Measurements from ENCODE around the gene PRRT2.

Gene PRRT2

DNA sequence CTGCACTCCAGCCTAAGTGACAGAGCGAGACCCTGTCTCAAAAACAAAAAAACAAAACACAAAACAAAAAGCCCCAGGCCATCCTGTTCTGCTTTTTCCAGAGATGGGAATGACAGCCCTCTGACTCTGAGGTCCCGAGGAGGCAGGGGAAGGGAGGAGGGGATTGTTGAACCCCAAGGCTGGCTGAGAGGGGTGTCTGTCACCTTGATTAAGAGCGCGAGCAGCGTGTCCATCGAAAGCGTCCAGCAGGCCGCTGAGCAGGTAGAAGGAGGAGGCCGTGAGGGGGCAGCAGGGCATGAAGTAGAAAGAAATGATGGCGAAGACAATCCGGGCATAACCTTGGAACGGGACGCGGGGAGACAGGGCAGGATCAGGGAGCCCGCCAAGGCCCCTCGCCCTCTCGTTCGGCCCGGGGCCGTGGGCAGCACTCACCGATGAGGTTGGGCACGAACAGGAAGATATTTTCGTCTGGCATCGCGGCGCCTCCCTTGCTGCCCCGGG is 50.4 kb downstream of the PRRT2 start:
- Histone ChIP-seq H3K4me2 (ENCODE audit: low read depth, low read length) (peak overlapping the region; percentile 84), H3K4me1 (ENCODE audit: low read length) (no peaks in the 10 kb centered on the region), H3K9me3 (replicated peaks; ENCODE audit: insufficient read depth, low read length) (no peaks in the 10 kb centered on the region), H4K20me1 (ENCODE audit: insufficient read depth, low read length) (no peaks in the 10 kb centered on the region), H3K79me2 (ENCODE audit: low read length) (peaks cover 16% of the 10 kb centered on the region), H3K4me3 (ENCODE audit: low read length) (peak overlapping the region; percentile 84), H3K9me2 (replicated peaks; ENCODE audit: insufficient read depth, low read length) (no peaks in the 10 kb centered on the region), H3K36me3 (replicated peaks; ENCODE audit: insufficient read depth, low read length) (no peaks in the 10 kb centered on the region), H3K27me3 (replicated peaks; ENCODE audit: insufficient read depth, low read length) (peaks cover 8% of the 10 kb centered on the region; the same call in 1 of the 2 replicates), H3K9ac (ENCODE audit: low read length) (peak overlapping the region; percentile 86), H3F3A (ENCODE audit: insufficient read depth, low read length) (no peaks in the 10 kb centered on the region), H2AFZ (ENCODE audit: low read length) (peak overlapping the region; percentile 75), H3K27ac (ENCODE audit: low read length) (peak overlapping the region; percentile 83; the same call in 1 of the 2 replicates)
- TF ChIP-seq EZH2 (optimal IDR thresholded peaks at IDR 0.05; ENCODE audit: low read depth, low read length) (no peak), EZH2phosphoT487 (IDR thresholded peaks at IDR 0.05; ENCODE audit: low read length) (no peak)
- TF ChIP-seq, protein P1, sequence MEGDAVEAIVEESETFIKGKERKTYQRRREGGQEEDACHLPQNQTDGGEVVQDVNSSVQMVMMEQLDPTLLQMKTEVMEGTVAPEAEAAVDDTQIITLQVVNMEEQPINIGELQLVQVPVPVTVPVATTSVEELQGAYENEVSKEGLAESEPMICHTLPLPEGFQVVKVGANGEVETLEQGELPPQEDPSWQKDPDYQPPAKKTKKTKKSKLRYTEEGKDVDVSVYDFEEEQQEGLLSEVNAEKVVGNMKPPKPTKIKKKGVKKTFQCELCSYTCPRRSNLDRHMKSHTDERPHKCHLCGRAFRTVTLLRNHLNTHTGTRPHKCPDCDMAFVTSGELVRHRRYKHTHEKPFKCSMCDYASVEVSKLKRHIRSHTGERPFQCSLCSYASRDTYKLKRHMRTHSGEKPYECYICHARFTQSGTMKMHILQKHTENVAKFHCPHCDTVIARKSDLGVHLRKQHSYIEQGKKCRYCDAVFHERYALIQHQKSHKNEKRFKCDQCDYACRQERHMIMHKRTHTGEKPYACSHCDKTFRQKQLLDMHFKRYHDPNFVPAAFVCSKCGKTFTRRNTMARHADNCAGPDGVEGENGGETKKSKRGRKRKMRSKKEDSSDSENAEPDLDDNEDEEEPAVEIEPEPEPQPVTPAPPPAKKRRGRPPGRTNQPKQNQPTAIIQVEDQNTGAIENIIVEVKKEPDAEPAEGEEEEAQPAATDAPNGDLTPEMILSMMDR (IDR thresholded peaks at IDR 0.05; ENCODE audit: low read length), result no peak
- DNase-seq, result peak; percentile 11

DNA sequence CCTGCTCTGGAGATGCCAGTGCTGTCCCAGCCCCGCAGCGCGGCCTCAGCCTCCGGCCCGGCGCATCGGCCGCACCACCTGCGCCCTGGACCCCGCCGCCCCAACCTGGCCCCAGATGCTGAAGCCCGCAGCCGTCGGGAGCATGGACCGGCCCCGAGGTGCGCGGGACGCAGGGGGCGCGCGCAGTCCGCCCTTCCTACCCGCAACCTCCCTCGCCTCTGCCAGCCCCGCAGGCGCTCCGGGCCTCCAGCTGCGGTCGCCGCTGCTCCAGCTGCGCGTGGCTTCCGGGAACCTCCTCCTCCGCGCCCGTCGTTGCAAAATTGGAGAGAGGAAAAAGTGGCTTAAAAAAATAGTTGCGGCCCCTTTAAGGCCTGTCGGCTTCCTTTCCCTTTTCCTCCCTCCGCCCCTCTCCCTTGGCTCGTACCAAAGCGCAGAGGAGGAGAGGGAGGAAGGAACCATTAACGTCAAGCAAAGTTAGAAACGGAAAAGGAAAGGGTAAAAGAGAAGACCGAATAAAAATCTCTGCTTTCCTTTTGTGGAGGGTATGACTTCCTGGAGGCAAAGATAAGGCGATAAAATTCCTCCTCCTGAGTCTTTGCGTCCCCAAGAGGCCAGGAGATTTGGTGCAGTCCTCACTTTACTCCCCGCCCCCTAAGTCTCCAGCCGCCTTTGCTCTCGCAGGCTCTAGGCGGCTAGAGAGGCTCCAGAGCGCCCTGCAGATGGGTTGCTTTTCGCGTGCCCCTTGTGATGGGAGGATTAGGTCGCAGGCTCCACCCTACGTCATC is 51.1 kb downstream of the PRRT2 start, which contains the start of gene CDIPT:
Gene CDIPT, minus strand, starts transcription at position 343 of the 785 bp plus-strand sequence. CDS start 369 bp downstream, outside the sequence.
- TF ChIP-seq, protein P1 (IDR thresholded peaks at IDR 0.05; ENCODE audit: low read length), result peak; percentile 84
- no peak for TF ChIP-seq EZH2 (optimal IDR thresholded peaks at IDR 0.05; ENCODE audit: low read depth, low read length)
- TF ChIP-seq EZH2phosphoT487 (IDR thresholded peaks at IDR 0.05; ENCODE audit: low read length), result no peak
- H3K4me3 ChIP-seq (ENCODE audit: low read length), result peak within 1 kb of the TSS; percentile 84
- H3K27ac ChIP-seq (ENCODE audit: low read length), result peak within 1 kb of the TSS; percentile 83; the same call in 1 of the 2 replicates
- DNase-seq, result peak; percentile 98
- H3K27me3 ChIP-seq (replicated peaks; ENCODE audit: insufficient read depth, low read length), result peaks cover 14% of the 10 kb centered on the region; the same call in 1 of the 2 replicates
- H4K20me1 ChIP-seq (ENCODE audit: insufficient read depth, low read length), result no peaks in the 10 kb centered on the region
- H3K9ac ChIP-seq (ENCODE audit: low read length), result peak within 1 kb of the TSS; percentile 86
- H3K4me1 ChIP-seq (ENCODE audit: low read length), result no peaks in the 10 kb centered on the region
- H3K9me2 ChIP-seq (replicated peaks; ENCODE audit: insufficient read depth, low read length), result no peaks in the 10 kb centered on the region
- peak within 1 kb of the TSS; percentile 75 for H2AFZ ChIP-seq (ENCODE audit: low read length)
- H3K79me2 ChIP-seq (ENCODE audit: low read length), result peaks cover 16% of the 10 kb centered on the region
- no peaks in the 10 kb centered on the region for H3K9me3 ChIP-seq (replicated peaks; ENCODE audit: insufficient read depth, low read length)
- H3K36me3 ChIP-seq (replicated peaks; ENCODE audit: insufficient read depth, low read length), result no peaks in the 10 kb centered on the region
- H3K4me2 ChIP-seq (ENCODE audit: low read depth, low read length), result peak within 1 kb of the TSS; percentile 84
- H3F3A ChIP-seq (ENCODE audit: insufficient read depth, low read length), result no peaks in the 10 kb centered on the region

DNA sequence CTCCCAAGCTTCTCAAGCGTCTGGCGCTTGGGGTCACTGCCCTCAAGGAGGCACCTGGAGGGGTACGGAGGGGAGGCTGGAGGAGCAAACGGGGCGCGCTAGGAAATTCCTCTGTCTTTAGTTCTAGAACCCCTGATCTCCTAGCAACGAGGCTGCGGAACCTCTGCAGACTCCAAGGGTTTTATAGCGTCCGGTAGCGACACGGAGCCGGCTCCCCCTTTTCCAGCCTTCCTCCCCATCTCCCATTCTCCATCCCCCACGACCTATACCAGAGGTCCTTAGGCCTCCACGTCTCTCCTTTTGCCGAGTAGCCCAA is 51.6 kb downstream of the PRRT2 start:
- Histone ChIP-seq H3F3A (ENCODE audit: insufficient read depth, low read length) (no peaks in the 10 kb centered on the region), H4K20me1 (ENCODE audit: insufficient read depth, low read length) (no peaks in the 10 kb centered on the region), H3K27me3 (replicated peaks; ENCODE audit: insufficient read depth, low read length) (peaks cover 17% of the 10 kb centered on the region; the same call in 1 of the 2 replicates), H3K9ac (ENCODE audit: low read length) (no peak overlapping the region), H3K27ac (ENCODE audit: low read length) (no peak overlapping the region), H3K36me3 (replicated peaks; ENCODE audit: insufficient read depth, low read length) (no peaks in the 10 kb centered on the region), H3K9me3 (replicated peaks; ENCODE audit: insufficient read depth, low read length) (no peaks in the 10 kb centered on the region), H3K9me2 (replicated peaks; ENCODE audit: insufficient read depth, low read length) (no peaks in the 10 kb centered on the region), H2AFZ (ENCODE audit: low read length) (peak overlapping the region; percentile 5; the same call in 1 of the 2 replicates), H3K4me3 (ENCODE audit: low read length) (no peak overlapping the region), H3K4me1 (ENCODE audit: low read length) (no peaks in the 10 kb centered on the region), H3K4me2 (ENCODE audit: low read depth, low read length) (peak overlapping the region; percentile 29; the same call in 1 of the 2 replicates), H3K79me2 (ENCODE audit: low read length) (peaks cover 16% of the 10 kb centered on the region)
- TF ChIP-seq, protein P1 (IDR thresholded peaks at IDR 0.05; ENCODE audit: low read length), result no peak
- TF ChIP-seq EZH2 (optimal IDR thresholded peaks at IDR 0.05; ENCODE audit: low read depth, low read length) (no peak), EZH2phosphoT487 (IDR thresholded peaks at IDR 0.05; ENCODE audit: low read length) (no peak)
- no peak for DNase-seq
